NCI-H2081 (cell line): ENCODE measurements around the gene RLN3.
"Not testable (repeated sequence)": the region's sequence is repeated elsewhere in the genome, so short reads cannot be mapped to it uniquely, and the experiment has no call there.

Experiments used
- DNase-seq, 2 experiments: peaks; one replicate each; lab custom pipeline; 2025; lab: John Stamatoyannopoulos, UW

The RLN3 gene

DNA sequence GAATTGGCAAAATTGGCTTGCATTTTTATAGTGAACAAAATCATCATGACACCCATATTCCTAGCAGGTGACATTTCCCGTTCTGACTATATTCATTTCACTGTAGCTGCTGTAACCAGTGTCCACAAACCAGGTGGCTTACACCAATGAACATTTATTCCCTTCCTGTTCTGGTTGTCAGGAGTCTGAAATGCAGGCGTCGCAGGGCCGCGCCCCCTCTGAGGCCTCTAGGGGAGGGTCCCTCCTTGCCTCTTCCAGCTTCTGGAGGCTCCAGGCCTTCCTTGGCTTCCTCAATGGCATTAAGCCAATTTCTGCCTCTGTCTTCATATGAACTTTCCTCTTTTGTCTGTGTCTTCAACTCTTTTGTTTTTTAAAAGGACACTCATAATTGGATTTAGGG, 6.5 kb upstream of the RLN3 start:
- DNase-seq: no peak

DNA sequence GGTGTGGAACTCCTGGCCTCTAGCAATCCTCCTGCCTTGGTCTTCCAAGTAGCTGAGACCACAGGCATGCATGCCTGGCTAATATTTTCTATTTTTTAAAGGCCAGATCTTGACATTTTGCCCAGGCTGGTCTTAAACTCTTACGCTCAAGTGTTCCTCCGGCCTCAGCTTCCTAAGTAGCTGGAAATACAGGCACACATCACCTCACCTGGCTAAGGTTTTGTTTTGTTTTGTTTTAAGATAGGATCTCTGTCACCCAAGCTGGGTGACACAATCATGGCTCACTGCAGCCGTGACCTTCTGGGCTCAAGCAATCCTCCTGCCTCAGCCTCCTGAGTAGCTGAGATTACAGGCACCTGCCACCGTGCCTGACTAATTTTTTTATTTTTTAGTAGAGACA, 5.5 kb upstream of the RLN3 start:
- no peak for DNase-seq

GRCh38 chr19:14023404-14024235, 4.3 kb upstream of the RLN3 start:
- DNase-seq: no peak

DNA sequence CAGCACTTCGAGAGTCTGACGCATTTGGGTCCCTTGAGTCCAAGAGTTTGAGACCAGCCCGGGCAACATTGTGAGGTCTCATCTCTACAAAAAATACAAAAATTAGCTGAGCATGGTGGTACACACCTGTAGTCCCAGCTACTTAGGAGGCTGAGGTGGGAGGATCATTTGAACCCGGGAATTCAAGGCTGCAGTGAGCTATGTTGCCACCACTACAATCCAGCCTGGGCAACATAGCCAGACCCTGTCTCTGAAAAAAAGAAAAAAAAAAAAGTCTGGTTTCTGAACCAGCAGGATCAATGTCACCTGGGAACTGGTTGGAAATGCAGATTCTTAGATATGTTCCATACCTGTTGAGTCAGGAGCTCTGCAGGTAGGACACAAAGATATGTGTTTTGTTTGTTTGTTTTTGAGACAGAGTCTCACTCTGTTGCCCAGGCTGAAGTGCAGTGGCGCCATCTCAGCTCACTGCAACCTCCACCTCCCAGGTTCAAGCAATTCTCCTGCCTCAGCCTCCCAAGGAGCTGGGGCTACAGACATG, 1.2 kb upstream of the RLN3 start:
- not testable (repeated sequence) for DNase-seq

DNA sequence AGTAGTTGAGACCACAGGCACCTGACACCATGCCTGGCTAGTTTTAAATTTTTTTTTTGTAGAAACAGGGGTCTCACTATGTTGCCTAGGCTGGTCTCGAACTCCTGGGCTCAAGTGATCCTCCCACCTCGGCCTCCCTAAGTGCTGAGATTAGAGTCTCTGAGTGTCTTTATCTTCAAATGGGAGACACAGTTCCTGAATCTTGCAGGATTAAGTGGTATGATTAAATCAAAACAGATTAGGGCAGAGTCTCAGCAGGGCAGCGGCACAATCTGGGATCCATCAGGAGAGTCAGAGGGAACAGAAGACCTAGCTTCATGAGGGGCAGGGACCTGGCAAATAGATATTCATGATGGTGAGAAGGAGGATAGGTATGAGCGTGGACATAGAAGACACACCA, 953 bp downstream of the RLN3 start:
- no peak for DNase-seq

GRCh38 chr19:14030997-14031718, 3.2 kb downstream of the RLN3 start:
- no peak for DNase-seq

GRCh38 chr19:14031719-14032480, 4.0 kb downstream of the RLN3 start, which contains the start of gene IL27RA:
IL27RA (plus strand) TSS chr19:14031762; CDS start chr19:14031873, 111 bp downstream.
- peak; percentile 56 to 67 for DNase-seq

- no peak for DNase-seq
Measured at GRCh38 chr19:14033946-14034345, 6.0 kb downstream of the RLN3 start.

DNA sequence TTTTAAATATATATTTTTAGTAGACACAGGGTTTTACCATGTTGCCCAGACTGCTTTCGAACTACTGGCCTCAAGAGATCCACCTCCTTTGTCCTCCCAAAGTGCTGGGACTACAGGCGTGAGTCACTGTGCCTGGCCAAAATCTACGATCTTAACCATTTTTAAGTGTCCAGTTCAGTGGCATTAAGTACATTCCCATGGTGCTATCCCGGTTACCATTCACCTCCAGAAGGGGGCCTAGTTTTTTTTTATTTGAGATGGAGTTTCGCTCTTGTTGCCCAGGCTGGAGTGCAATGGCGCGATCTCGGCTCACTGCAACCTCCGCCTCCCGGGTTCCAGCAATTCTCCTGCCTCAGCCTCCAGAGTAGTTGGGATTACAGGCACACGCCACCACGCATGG, 7.2 kb downstream of the RLN3 start:
- not testable (repeated sequence) for DNase-seq

DNA sequence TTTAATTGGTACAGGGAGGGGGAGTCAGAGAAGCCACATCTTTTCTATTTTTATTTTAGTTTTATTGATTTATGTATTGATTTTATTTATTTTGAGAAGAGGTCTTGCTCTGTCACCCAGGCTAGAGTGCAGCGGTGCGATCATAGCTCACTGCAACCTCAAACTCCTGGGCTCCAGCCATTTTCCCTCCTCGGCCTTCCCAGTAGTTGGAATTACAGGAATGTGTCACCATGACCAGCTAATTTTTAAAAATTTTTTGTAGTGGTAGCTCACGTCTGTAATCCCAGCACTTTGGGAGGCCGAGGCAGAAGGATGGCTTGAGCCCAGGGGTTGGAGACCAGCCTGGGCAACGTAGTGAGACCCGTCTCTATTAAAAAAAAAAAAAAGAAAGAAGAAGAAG, 7.8 kb downstream of the RLN3 start:
- no peak for DNase-seq

DNA sequence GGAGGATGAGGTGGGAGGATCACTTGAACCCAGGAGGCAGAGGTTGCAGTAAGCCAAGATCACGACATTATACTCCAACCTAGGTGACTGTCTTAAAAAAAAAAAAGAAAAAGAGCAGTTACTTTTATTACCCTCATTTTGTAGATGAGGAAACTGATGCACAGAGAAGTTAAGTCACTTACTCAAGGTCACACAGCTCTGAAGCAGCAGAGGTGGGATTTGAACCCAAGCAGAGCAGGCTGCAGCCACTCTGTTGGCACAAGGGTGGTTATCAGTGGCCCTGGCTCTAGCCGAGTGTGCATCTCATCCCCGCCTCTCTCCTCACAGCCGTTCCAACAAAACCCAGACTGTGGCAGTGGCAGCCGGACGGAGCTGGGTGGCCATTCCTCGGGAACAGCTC, 11.2 kb downstream of the RLN3 start:
- DNase-seq: no peak

DNA sequence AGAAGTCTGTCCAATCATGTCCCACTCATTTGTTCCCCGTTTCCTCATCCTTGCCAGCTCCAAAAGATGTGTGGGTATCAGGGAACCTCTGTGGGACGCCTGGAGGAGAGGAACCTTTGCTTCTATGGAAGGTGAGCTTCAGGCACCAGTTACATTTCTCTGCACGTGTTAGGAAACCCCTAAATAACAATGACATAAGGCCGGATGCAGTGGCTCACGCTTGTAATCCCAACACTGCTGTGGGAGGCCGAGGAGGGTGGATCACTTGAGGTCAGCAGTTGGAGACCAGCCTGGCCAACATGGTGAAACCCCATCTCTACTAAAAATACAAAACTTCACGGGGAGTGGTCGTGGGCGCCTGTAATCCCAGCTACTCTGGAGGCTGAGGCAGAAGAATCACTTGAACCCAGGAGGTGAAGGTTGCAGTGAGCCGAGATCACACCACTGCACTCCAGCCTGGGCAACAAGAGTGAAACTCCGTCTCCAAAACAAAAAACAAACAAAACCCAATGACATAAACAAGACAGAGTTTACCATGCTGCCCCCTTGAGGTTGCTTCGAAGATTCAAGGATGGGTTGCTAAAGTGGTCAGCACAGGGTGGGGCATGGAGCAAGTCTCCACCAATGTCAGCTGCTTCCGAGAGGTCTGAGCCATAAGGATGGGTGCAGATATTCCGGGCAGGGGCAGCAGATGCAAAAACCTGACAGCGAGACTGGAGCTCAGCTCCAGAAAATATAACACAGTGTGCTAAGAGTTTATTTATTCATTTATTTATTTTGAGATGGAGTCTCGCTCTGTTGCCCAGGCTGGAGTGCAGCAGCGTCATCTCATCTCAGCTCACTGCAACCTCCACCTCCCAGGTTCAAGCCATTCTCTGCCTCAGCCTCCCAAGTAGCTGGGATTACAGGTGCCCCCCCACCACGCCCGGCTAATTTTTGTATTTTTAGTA, 15.0 kb downstream of the RLN3 start:
- DNase-seq: peak; percentile 46 to 50

DNA sequence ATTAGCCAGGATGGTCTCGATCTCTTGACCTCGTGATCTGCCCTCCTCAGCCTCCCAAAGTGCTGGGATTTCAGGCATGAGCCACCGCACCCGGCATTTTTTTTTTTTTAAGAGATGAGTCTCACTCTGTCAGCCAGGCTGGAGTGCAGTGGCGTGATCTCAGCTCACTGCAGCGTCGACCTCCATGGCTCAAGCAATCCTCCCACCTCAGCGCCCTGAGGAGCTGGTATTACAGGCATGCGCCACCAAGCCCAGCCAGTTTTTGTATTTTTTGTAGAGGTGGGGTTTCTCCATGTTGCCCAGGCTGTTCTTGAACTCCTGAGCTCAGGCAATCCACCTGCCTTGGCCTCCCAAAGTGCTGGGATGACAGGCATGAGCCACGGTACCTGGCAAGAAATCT, 19.9 kb downstream of the RLN3 start:
- not testable (repeated sequence) for DNase-seq

- DNase-seq: peak; percentile 24
Measured at GRCh38 chr19:14048443-14049153, 20.6 kb downstream of the RLN3 start.

DNA sequence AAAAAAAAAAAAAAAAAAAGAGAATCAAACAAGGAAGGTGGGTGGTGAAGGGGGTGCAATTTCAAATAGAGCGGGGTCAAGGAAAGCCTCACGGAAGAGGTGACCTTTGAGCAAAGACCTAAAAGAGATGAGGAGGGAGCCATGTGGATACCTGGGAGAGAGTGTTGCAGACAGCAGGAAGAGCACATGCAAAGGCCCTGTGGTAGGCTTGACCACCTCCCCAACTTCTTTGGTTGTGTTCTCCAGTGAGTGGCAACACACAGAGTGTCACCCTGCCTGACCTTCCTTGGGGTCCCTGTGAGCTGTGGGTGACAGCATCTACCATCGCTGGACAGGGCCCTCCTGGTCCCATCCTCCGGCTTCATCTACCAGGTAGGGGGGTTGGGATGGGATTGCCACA, 22.6 kb downstream of the RLN3 start:
- DNase-seq: no peak

DNA sequence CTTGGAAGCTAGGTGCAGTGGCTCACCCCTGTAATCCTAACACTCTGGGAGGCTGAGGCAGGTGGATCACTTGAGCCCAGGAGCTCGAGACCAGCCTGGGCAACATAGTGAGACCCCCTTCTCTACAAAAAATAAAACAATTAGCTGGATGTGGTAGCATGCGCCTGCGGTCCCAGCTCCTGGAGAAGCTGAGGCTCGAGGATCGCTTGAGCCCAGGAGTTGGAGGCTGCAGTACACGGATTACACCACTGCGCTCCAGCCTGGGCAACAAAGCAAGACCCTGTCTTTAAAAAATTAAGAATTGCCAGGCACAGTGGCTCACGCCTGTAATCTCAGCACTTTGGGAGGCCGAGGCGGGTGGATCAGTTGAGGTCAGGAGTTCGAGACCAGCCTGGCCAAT, 23.0 kb downstream of the RLN3 start:
- DNase-seq: not testable (repeated sequence)

- no peak for DNase-seq
Measured at GRCh38 chr19:14051980-14052379, 24.0 kb downstream of the RLN3 start.

DNA sequence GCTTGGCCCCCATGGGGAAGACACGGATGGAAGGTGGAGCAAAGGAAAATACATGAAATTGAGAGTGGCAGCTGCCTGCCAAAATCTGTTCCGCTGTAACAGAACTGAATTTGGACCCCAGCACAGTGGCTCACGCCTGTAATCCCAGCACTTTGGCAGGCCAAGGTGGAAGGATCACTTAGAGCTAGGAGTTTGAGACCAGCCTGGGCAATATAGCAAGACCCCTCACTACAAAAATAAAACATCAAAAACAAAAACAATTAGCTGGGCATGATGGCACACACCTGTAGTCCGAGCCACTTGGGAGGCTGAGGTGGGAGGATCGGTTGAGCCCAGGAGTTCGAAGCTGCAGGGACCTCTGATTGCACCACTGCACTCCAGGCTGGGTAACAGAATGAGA, 24.5 kb downstream of the RLN3 start:
- DNase-seq: no peak

DNA sequence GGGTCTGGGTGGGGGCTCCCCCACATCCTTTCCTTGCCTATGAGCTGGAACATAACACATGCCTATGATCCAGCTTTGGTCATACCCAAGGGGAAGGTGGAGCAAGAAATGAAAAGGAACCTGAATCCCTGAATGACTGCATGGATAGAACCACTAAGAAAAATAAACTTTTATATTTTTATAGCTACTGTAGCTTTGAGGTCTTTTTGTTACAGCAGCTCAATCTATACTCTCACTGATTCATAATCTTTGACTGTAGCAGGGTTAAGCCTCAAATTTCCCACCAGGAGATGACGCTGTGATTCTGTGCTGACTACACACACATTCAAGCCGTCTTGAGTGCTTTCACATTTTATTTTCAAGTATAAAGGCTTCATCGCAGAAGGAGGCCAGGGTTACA, 25.1 kb downstream of the RLN3 start:
- DNase-seq: no peak

DNA sequence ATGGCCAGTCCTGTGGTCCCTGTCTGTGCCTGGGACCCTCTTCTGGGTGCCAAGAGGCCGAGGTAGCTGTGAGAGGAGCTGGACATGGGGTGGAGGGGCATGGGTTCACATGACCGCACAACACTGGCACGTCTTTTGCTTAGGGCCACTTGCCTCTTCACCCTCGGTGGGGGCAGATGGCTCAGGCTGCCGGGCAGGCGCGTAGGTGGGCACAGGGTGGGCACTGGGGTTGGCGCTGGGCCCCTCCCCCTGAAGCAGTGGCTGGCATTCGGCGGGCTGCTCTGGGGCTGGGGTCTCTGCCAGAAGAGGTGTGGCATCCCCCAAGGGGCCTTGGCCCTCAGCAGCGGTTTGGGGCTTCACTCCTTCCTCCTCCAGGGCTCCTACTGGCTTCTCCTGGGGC, 25.6 kb downstream of the RLN3 start:
- no peak for DNase-seq

- DNase-seq: no peak
Measured at GRCh38 chr19:14054099-14054498, 26.2 kb downstream of the RLN3 start.
